Uterus (tissue), 2 donors: ENCODE data around the gene BNC2.

Source experiments
- POLR2A ChIP-seq, 2 donors: fragments of 450-650 bp; IDR thresholded peaks; one replicate each; pipeline ENCODE4 v1.6.1; 2016; ENCODE audit warnings: antibody characterized with exemption in 2 of 2, mild to moderate bottlenecking in 1 of 2, moderate library complexity in 1 of 2
- TF ChIP-seq, protein P1 (sequence below), 4 experiments: fragments of 200-600 bp in 2 of 4; fragments of 450-650 bp in 2 of 4; sonication (generic) in 2 of 4; IDR thresholded peaks; one replicate each; pipeline ENCODE4 v1.5.1; 2016 to 2019; ENCODE audit warnings: antibody characterized with exemption in 4 of 4, mild to moderate bottlenecking in 2 of 4, moderate library complexity in 1 of 4

DNA sequence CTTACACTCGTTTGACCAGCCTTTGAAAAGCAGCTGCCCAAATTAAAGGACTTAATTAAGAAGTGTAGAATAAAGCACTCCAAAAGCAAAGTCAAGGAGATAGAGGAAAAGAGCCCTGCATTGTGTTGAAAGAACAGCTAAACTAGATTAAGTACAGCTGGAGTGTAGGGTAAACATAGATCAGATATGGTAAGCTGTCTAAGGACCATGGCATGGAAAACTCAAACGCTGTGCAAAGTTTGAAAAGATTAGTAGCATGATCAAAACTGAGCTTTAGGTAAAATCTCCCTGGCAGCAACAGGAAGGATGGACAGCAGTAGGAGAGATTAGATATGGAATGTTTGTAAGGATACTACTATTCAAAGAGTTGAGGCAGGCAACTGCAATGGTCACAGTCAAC is 55.4 kb downstream of the BNC2 start:
- TF ChIP-seq, protein P1, sequence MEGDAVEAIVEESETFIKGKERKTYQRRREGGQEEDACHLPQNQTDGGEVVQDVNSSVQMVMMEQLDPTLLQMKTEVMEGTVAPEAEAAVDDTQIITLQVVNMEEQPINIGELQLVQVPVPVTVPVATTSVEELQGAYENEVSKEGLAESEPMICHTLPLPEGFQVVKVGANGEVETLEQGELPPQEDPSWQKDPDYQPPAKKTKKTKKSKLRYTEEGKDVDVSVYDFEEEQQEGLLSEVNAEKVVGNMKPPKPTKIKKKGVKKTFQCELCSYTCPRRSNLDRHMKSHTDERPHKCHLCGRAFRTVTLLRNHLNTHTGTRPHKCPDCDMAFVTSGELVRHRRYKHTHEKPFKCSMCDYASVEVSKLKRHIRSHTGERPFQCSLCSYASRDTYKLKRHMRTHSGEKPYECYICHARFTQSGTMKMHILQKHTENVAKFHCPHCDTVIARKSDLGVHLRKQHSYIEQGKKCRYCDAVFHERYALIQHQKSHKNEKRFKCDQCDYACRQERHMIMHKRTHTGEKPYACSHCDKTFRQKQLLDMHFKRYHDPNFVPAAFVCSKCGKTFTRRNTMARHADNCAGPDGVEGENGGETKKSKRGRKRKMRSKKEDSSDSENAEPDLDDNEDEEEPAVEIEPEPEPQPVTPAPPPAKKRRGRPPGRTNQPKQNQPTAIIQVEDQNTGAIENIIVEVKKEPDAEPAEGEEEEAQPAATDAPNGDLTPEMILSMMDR (IDR thresholded peaks at IDR 0.05): no peak
- TF ChIP-seq POLR2A (IDR thresholded peaks at IDR 0.05): no peak
